CD14-positive monocyte (primary cell): ENCODE data around the gene CARMIL3. TPM values are rescaled to one million over a fixed set of nuclear protein-coding genes. Genes with fewer than 3 reads are reported as not detected.

Source experiments
- DNase-seq, 3 donors: peaks; one replicate each; pipeline ENCODE4 v3.0.0-alpha.2; 2011 to 2022
- H2AFZ ChIP-seq: 2 replicates; pipeline ENCODE4 v1.6.0; 2012; ENCODE audit warnings: mild to moderate bottlenecking, low read depth, low read length, inconsistent platforms; ENCODE audit not compliant: insufficient read depth, poor library complexity, severe bottlenecking
- H3K27ac ChIP-seq, 2 donors: 1 replicate in 1 of 2; 2 replicates in 1 of 2; pipeline ENCODE4 v1.5.1; 2012 to 2013; ENCODE audit warnings: low read length in 2 of 2, control low read depth in 1 of 2, inconsistent platforms in 1 of 2, low read depth in 1 of 2, mild to moderate bottlenecking in 1 of 2
- H3K27me3 ChIP-seq, 2 donors: one replicate each; pipeline versions ENCODE4 v1.6.0 to v1.6.1; 2011 to 2013; ENCODE audit warnings: low read length in 2 of 2; ENCODE audit not compliant: control insufficient read depth in 2 of 2, insufficient read depth in 2 of 2
- H3K36me3 ChIP-seq, 2 donors: replicated peaks in 1 of 2; 1 replicate in 1 of 2; 2 replicates in 1 of 2; pipeline versions ENCODE4 v1.5.1 to v1.6.1; 2012 to 2013; ENCODE audit warnings: low read length in 2 of 2, control low read depth in 1 of 2, inconsistent platforms in 1 of 2, mild to moderate bottlenecking in 1 of 2; ENCODE audit not compliant: insufficient read depth in 2 of 2, control insufficient read depth in 1 of 2
- H3K4me1 ChIP-seq, 2 donors: 1 replicate in 1 of 2; 2 replicates in 1 of 2; pipeline versions ENCODE4 v1.5.1 to v1.6.1; 2012 to 2013; ENCODE audit warnings: low read length in 2 of 2, control low read depth in 1 of 2, inconsistent platforms in 1 of 2, mild to moderate bottlenecking in 1 of 2, moderate library complexity in 1 of 2; ENCODE audit not compliant: insufficient read depth in 2 of 2, control insufficient read depth in 1 of 2
- H3K4me2 ChIP-seq: replicated peaks from 2 replicates; pipeline ENCODE3; 2012; ENCODE audit warnings: low read length, moderate library complexity, mild to moderate bottlenecking; ENCODE audit not compliant: poor library complexity, severe bottlenecking; ENCODE audit errors: extremely low read depth
- H3K4me3 ChIP-seq, 3 experiments: fragments of 200-600 bp in 1 of 3; sonication (generic) in 1 of 3; replicated peaks in 1 of 3; 1 replicate in 2 of 3; 2 replicates in 1 of 3; pipeline ENCODE4 v1.5.1; 2011 to 2013; ENCODE audit warnings: low read length in 3 of 3, mild to moderate bottlenecking in 3 of 3, control low read depth in 2 of 3, low read depth in 2 of 3, inconsistent platforms in 1 of 3, moderate library complexity in 1 of 3
- H3K79me2 ChIP-seq: 2 replicates; pipeline ENCODE4 v1.6.0; 2012; ENCODE audit warnings: mild to moderate bottlenecking, control low read depth, inconsistent platforms, low read length, moderate library complexity; ENCODE audit not compliant: insufficient read depth
- H3K9ac ChIP-seq: 2 replicates; pipeline ENCODE4 v1.6.0; 2017; ENCODE audit warnings: low read length, mild to moderate bottlenecking; ENCODE audit not compliant: insufficient read depth, poor library complexity, severe bottlenecking
- H3K9me3 ChIP-seq, 2 donors: replicated peaks in 1 of 2; 1 replicate in 1 of 2; 2 replicates in 1 of 2; pipeline versions ENCODE4 v1.5.1 to v1.6.1; 2012 to 2013; ENCODE audit warnings: low read length in 2 of 2, control low read depth in 1 of 2; ENCODE audit not compliant: control insufficient read depth in 1 of 2, insufficient read depth in 1 of 2
- H4K20me1 ChIP-seq: 2 replicates; pipeline ENCODE4 v1.6.0; 2012; ENCODE audit warnings: mild to moderate bottlenecking, low read length, control low read depth, moderate library complexity; ENCODE audit not compliant: insufficient read depth
- H3K27ac Mint-ChIP-seq, 7 donors: one replicate each; pipeline ENCODE4 v1.8.0; 2020; ENCODE audit warnings: mild to moderate bottlenecking in 7 of 7, mixed read lengths in 7 of 7, moderate library complexity in 6 of 7, inconsistent platforms in 2 of 7
- H3K27me3 Mint-ChIP-seq, 3 donors: one replicate each; pipeline ENCODE4 v1.8.0; 2021 to 2022; ENCODE audit warnings: low read depth in 3 of 3, mild to moderate bottlenecking in 3 of 3, mixed read lengths in 3 of 3, moderate library complexity in 3 of 3, inconsistent platforms in 1 of 3
- H3K36me3 Mint-ChIP-seq, 2 donors: one replicate each; pipeline ENCODE4 v1.8.0; 2020; ENCODE audit warnings: mixed read lengths in 2 of 2, inconsistent platforms in 1 of 2, mild to moderate bottlenecking in 1 of 2
- H3K4me1 Mint-ChIP-seq: one replicate; pipeline ENCODE4 v1.8.0; 2020; ENCODE audit warnings: mild to moderate bottlenecking, mixed read lengths
- H3K4me3 Mint-ChIP-seq, 2 donors: one replicate each; pipeline ENCODE4 v1.8.0; 2020; ENCODE audit warnings: mild to moderate bottlenecking in 2 of 2, mixed read lengths in 2 of 2, moderate library complexity in 1 of 2
- H3K9me3 Mint-ChIP-seq, 7 donors: one replicate each; pipeline ENCODE4 v1.8.0; 2020 to 2022; ENCODE audit warnings: mixed read lengths in 7 of 7, mild to moderate bottlenecking in 6 of 7, moderate library complexity in 6 of 7, inconsistent platforms in 2 of 7
- whole genome bisulfite sequencing: methylation state at CpG from one replicate; pipeline ENCODE4 v1.1.5; 2013; ENCODE audit warnings: missing lambda C conversion rate; ENCODE audit not compliant: insufficient coverage; 5-methylcytosine and 5-hydroxymethylcytosine counted together
- intact Hi-C, 2 donors: fragments of 100-400 bp; cut with micrococcal nuclease; formaldehyde crosslinking; loops; one replicate each; pipeline versions ENCODE4 v1.15.0 to v1.15.1; 2023
- polyA plus RNA-seq, 3 donors: library from polyadenylated mRNA; depleted of rRNA in 1 of 3; unstranded in 2 of 3; stranded (reverse) in 1 of 3; fragments of 300-500 nt in 2 of 3; fragments of >200 nt in 1 of 3; fragmentation: Illumina TruSeq in 2 of 3; gene quantifications; 1 replicate in 2 of 3; 2 replicates in 1 of 3; pipeline ENCODE4 v1.2.3, GENCODE V29; 2012 to 2021
- TF ChIP-seq, protein P1 (sequence below): fragments of 200-600 bp; IDR thresholded peaks from one replicate; pipeline ENCODE4 v1.8.0; 2022; ENCODE audit warnings: antibody characterized with exemption, mild to moderate bottlenecking

The CARMIL3 gene
- polyA plus RNA-seq, 3 donors, result 1.0 TPM; not detected in 2

DNA sequence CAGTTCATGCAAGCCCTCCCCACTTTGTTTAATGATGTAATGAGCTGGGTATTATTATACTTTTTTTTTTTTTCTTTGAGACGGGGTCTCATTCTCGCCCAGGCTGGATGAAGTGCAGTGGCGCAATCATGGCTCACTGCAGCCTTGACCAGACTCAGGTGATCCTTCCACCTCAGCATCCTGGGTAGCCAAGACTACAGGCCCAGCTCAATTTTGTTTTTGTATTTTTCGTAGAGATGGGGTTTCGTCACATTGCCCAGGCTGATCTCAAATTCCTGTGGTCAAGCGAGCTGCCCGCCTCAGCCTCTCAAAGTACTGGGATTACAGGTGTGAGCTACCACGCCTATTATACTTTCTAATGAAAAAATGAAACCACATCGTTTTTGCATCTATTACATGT is 58.3 kb downstream of the CARMIL3 start:
- no peak overlapping the region for H3K4me2 ChIP-seq
- intact Hi-C loops, result loop anchor here in 1 of 2 donors (10.0 kb wide), 2 partner anchors 185 to 1185 kb away; partner anchors contain the start of genes DHRS1, NOP9 and PRMT5
- H3K36me3 ChIP-seq, result peaks cover 0 to 3% of the 10 kb centered on the region in 2 donors
- H2AFZ ChIP-seq, result no peak overlapping the region
- H3K4me3 ChIP-seq, result no peak overlapping the region
- H3K9me3 Mint-ChIP-seq, result peaks cover 0 to 2% (median 0%) of the 10 kb centered on the region in 7 donors
- TF ChIP-seq, protein P1, sequence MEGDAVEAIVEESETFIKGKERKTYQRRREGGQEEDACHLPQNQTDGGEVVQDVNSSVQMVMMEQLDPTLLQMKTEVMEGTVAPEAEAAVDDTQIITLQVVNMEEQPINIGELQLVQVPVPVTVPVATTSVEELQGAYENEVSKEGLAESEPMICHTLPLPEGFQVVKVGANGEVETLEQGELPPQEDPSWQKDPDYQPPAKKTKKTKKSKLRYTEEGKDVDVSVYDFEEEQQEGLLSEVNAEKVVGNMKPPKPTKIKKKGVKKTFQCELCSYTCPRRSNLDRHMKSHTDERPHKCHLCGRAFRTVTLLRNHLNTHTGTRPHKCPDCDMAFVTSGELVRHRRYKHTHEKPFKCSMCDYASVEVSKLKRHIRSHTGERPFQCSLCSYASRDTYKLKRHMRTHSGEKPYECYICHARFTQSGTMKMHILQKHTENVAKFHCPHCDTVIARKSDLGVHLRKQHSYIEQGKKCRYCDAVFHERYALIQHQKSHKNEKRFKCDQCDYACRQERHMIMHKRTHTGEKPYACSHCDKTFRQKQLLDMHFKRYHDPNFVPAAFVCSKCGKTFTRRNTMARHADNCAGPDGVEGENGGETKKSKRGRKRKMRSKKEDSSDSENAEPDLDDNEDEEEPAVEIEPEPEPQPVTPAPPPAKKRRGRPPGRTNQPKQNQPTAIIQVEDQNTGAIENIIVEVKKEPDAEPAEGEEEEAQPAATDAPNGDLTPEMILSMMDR, result no peak
- peaks cover 11 to 16% of the 10 kb centered on the region in 2 donors for H3K4me1 ChIP-seq
- DNase-seq, result no peak
- no peak overlapping the region for H3K9ac ChIP-seq
- peaks cover 2% of the 10 kb centered on the region in 2 donors for H3K36me3 Mint-ChIP-seq
- H3K4me3 Mint-ChIP-seq, result no peak overlapping the region
- H3K4me1 Mint-ChIP-seq, result peaks cover 12% of the 10 kb centered on the region
- no peaks in the 10 kb centered on the region for H3K79me2 ChIP-seq
- no peaks in the 10 kb centered on the region for H4K20me1 ChIP-seq
- 60% methylated on average over 3 of the region's 9 CpGs for WGBS
- no peaks in the 10 kb centered on the region for H3K27me3 ChIP-seq
- peaks cover 0 to 3% (median 0%) of the 10 kb centered on the region in 3 donors for H3K27me3 Mint-ChIP-seq
- no peaks in the 10 kb centered on the region for H3K9me3 ChIP-seq
- no peak overlapping the region for H3K27ac ChIP-seq
- H3K27ac Mint-ChIP-seq, result no peak overlapping the region

DNA sequence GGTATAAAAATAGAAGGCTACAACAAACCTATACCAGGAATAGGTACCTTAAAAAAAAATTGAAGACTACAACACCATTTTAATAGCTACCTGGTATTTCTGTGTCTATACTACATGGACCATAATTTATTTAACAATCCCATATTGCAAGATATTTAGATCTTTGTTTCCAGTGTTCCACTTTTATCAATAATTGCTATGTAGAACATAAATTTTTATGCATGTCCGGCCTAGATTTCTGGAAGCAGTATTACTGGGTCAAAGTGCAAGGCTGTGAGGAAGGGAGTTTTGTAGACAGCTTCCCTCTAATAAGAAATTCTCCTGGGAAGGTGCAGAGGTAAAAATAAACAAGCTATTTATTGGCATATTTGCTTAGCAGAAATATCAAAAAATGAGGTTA is 58.7 kb downstream of the CARMIL3 start:
- no CpG with 5 or more reads among the region's 1 CpG for WGBS
- H3K9me3 Mint-ChIP-seq, result peaks cover 0 to 2% (median 0%) of the 10 kb centered on the region in 7 donors
- no peak overlapping the region for H3K27ac Mint-ChIP-seq
- no peaks in the 10 kb centered on the region for H3K9me3 ChIP-seq
- no peaks in the 10 kb centered on the region for H3K36me3 Mint-ChIP-seq
- no peaks in the 10 kb centered on the region for H3K36me3 ChIP-seq
- no peak overlapping the region for H3K9ac ChIP-seq
- peaks cover 15 to 20% of the 10 kb centered on the region in 2 donors for H3K4me1 ChIP-seq
- peaks cover 4% of the 10 kb centered on the region for H3K79me2 ChIP-seq
- no peak overlapping the region for H3K27ac ChIP-seq
- TF ChIP-seq, protein P1, result no peak
- no peak overlapping the region for H2AFZ ChIP-seq
- peaks cover 14% of the 10 kb centered on the region for H3K4me1 Mint-ChIP-seq
- no peaks in the 10 kb centered on the region for H4K20me1 ChIP-seq
- intact Hi-C loops, result loop anchor here in 1 of 2 donors (10.0 kb wide), 2 partner anchors 184 to 1186 kb away; partner anchors contain the start of genes DHRS1, NOP9 and PRMT5
- no peak for DNase-seq
- H3K4me3 Mint-ChIP-seq, result no peak overlapping the region
- H3K4me2 ChIP-seq, result no peak overlapping the region
- H3K4me3 ChIP-seq, result no peak overlapping the region
- H3K27me3 ChIP-seq, result no peaks in the 10 kb centered on the region
- H3K27me3 Mint-ChIP-seq, result peaks cover 0 to 3% (median 0%) of the 10 kb centered on the region in 3 donors
